Measurements from ENCODE around the gene RASSF5. TPM values are rescaled to one million over a fixed set of nuclear protein-coding genes. Genes with fewer than 3 reads are reported as not detected.

Gene RASSF5
- total and polyA plus RNA-seq, 10 of the 15 experiments (the other 5 are each of a cell fraction or from before 2014, with no cell fraction given), result 14.0 to 89.6 (median 68.9) TPM

- TF ChIP-seq SP1 (IDR thresholded peaks at IDR 0.05; ENCODE audit: low read depth, low read length) (no peak), ZNF217 (IDR thresholded peaks at IDR 0.05) (no peak), TBL1XR1 (IDR thresholded peaks at IDR 0.05; ENCODE audit: low read depth, low read length) (no peak), HDAC6 (IDR thresholded peaks at IDR 0.05; ENCODE audit: unreplicated experiment) (no peak), FOXK2 (IDR thresholded peaks at IDR 0.05) (no peak), NFIC (IDR thresholded peaks at IDR 0.05; ENCODE audit: low read depth, low read length) (peak; percentile 50), TCF7 (IDR thresholded peaks at IDR 0.05; ENCODE audit: borderline replicate concordance) (no peak), BRCA1 (IDR thresholded peaks at IDR 0.05; ENCODE audit: low read depth, low read length) (no peak), STAT3 (IDR thresholded peaks at IDR 0.05; ENCODE audit: low read depth, low read length) (no peak), ZSCAN29 (IDR thresholded peaks at IDR 0.05) (no peak), PAX8 (IDR thresholded peaks at IDR 0.05) (no peak), HCFC1 (IDR thresholded peaks at IDR 0.05; ENCODE audit: low read length) (no peak), CEBPZ (IDR thresholded peaks at IDR 0.05; ENCODE audit: low read depth, low read length) (no peak), SMAD1 (IDR thresholded peaks at IDR 0.05; ENCODE audit: low read depth, partially characterized antibody) (no peak), PBX3 (IDR thresholded peaks at IDR 0.05; ENCODE audit: insufficient replicate concordance, low read depth, low read length) (no peak), SIX5 (IDR thresholded peaks at IDR 0.05; ENCODE audit: low read depth, low read length, severe bottlenecking) (no peak), BCL11A (IDR thresholded peaks at IDR 0.05; ENCODE audit: low read depth, low read length) (no peak), ZBED1 (IDR thresholded peaks at IDR 0.05; ENCODE audit: borderline replicate concordance) (peak; percentile 28; the same call in 1 of the 2 replicates), CREM (IDR thresholded peaks at IDR 0.05; ENCODE audit: low read depth) (no peak; the same call in 1 of the 2 replicates), MTA3 (IDR thresholded peaks at IDR 0.05; ENCODE audit: borderline replicate concordance, low read length) (peak; percentile 73; the same call in 1 of the 2 replicates), ETV6 (conservative IDR thresholded peaks at IDR 0.05 in 1 of 2, IDR thresholded peaks at IDR 0.05 in 1 of 2; ENCODE audit: borderline replicate concordance in 1 of 2, low read depth in 1 of 2) (no peak), STAT1 (conservative IDR thresholded peaks at IDR 0.05) (no peak), JUNB (IDR thresholded peaks at IDR 0.05) (no peak), BMI1 (IDR thresholded peaks at IDR 0.05; ENCODE audit: borderline replicate concordance) (no peak)
- TF ChIP-seq, protein P1, sequence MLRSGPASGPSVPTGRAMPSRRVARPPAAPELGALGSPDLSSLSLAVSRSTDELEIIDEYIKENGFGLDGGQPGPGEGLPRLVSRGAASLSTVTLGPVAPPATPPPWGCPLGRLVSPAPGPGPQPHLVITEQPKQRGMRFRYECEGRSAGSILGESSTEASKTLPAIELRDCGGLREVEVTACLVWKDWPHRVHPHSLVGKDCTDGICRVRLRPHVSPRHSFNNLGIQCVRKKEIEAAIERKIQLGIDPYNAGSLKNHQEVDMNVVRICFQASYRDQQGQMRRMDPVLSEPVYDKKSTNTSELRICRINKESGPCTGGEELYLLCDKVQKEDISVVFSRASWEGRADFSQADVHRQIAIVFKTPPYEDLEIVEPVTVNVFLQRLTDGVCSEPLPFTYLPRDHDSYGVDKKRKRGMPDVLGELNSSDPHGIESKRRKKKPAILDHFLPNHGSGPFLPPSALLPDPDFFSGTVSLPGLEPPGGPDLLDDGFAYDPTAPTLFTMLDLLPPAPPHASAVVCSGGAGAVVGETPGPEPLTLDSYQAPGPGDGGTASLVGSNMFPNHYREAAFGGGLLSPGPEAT (IDR thresholded peaks at IDR 0.05; ENCODE audit: low read depth), result no peak
- TF ChIP-seq, protein P2, sequence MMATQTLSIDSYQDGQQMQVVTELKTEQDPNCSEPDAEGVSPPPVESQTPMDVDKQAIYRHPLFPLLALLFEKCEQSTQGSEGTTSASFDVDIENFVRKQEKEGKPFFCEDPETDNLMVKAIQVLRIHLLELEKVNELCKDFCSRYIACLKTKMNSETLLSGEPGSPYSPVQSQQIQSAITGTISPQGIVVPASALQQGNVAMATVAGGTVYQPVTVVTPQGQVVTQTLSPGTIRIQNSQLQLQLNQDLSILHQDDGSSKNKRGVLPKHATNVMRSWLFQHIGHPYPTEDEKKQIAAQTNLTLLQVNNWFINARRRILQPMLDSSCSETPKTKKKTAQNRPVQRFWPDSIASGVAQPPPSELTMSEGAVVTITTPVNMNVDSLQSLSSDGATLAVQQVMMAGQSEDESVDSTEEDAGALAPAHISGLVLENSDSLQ (IDR thresholded peaks at IDR 0.05), result no peak
Measured at GRCh38 chr1:206590025-206590758, 82.9 kb downstream of the RASSF5 start (continued).
